B cell (primary cell): ENCODE data around the gene MAML2. TPM values are rescaled to one million over a fixed set of nuclear protein-coding genes. Genes with fewer than 3 reads are reported as not detected.

Source experiments
- ATAC-seq: fragments of 200-7000 bp; cut with Tn5 transposase; one replicate; pipeline ENCODE4 v1.10.0; 2021; ENCODE audit warnings: low read depth, mild to moderate bottlenecking, moderate number of reproducible peaks, moderate library complexity
- CTCF ChIA-PET: fragments of 350-600 bp; sonication (Branson Sonifier 250); formaldehyde crosslinking; loops from one replicate; lab custom pipeline; 2021; ENCODE audit warnings: antibody characterized with exemption, inconsistent platforms; lab: Charles Lee
- POLR2A ChIA-PET: fragments of 350-600 bp; sonication (Branson Sonifier 250); formaldehyde crosslinking; loops from one replicate; lab custom pipeline; 2021; ENCODE audit warnings: antibody characterized with exemption; lab: Charles Lee
- DNase-seq: peaks from one replicate; pipeline ENCODE4 v3.0.0; 2013
- H2AFZ ChIP-seq: 2 replicates; pipeline ENCODE4 v1.6.1; 2012; ENCODE audit warnings: mild to moderate bottlenecking, low read depth, low read length; ENCODE audit not compliant: insufficient read depth, poor library complexity, severe bottlenecking
- H3K27ac ChIP-seq, 2 donors: 1 replicate in 1 of 2; 2 replicates in 1 of 2; pipeline ENCODE4 v1.5.1; 2012 to 2013; ENCODE audit warnings: low read length in 2 of 2, mild to moderate bottlenecking in 2 of 2, moderate library complexity in 1 of 2
- H3K27me3 ChIP-seq, 4 experiments: fragments of 200-600 bp in 1 of 4; sonication (generic) in 1 of 4; replicated peaks in 1 of 4; 1 replicate in 2 of 4; 2 replicates in 2 of 4; pipeline versions ENCODE4 v1.6.1 to v1.7.0; 2013 to 2016; ENCODE audit warnings: low read length in 3 of 4, mild to moderate bottlenecking in 2 of 4, mixed read lengths in 1 of 4, moderate library complexity in 1 of 4; ENCODE audit not compliant: insufficient read depth in 4 of 4, control insufficient read depth in 3 of 4; ENCODE audit errors: control extremely low read depth in 1 of 4
- H3K36me3 ChIP-seq, 2 experiments: replicated peaks in 1 of 2; 1 replicate in 1 of 2; 2 replicates in 1 of 2; pipeline versions ENCODE4 v1.6.1 to v1.7.1; 2013; ENCODE audit warnings: low read length in 1 of 2; ENCODE audit not compliant: insufficient read depth in 2 of 2, control insufficient read depth in 1 of 2; ENCODE audit errors: control extremely low read depth in 1 of 2, extremely low read depth in 1 of 2
- H3K4me1 ChIP-seq, 2 donors: fragments of 200-600 bp in 1 of 2; sonication (generic) in 1 of 2; 1 replicate in 1 of 2; 2 replicates in 1 of 2; pipeline versions ENCODE4 v1.5.1 to v1.6.1; 2013 to 2017; ENCODE audit warnings: low read length in 2 of 2; ENCODE audit not compliant: control insufficient read depth in 2 of 2, insufficient read depth in 2 of 2
- H3K4me2 ChIP-seq: replicated peaks from 2 replicates; pipeline ENCODE3; 2012; ENCODE audit warnings: mild to moderate bottlenecking, low read depth, low read length; ENCODE audit not compliant: poor library complexity, severe bottlenecking
- H3K4me3 ChIP-seq, 5 experiments: fragments of 200-600 bp in 1 of 5; sonication (generic) in 1 of 5; 1 replicate in 3 of 5; 2 replicates in 2 of 5; pipeline versions ENCODE4 v1.5.1 to v1.7.0; 2011 to 2016; ENCODE audit warnings: low read length in 4 of 5, mild to moderate bottlenecking in 4 of 5, low read depth in 2 of 5, control low read depth in 1 of 5, moderate library complexity in 1 of 5; ENCODE audit not compliant: insufficient read depth in 1 of 5; ENCODE audit errors: control extremely low read depth in 1 of 5, extremely low read depth in 1 of 5
- H3K79me2 ChIP-seq: fragments of 200-600 bp; sonication (generic); one replicate; pipeline ENCODE4 v1.6.0; 2016; ENCODE audit warnings: low read length; ENCODE audit not compliant: control insufficient read depth, insufficient read depth
- H3K9ac ChIP-seq: fragments of 200-600 bp; sonication (generic); 2 replicates; pipeline ENCODE4 v1.6.1; 2017; ENCODE audit warnings: mild to moderate bottlenecking, low read length, moderate library complexity
- H3K9me3 ChIP-seq, 3 donors: one replicate each; pipeline versions ENCODE4 v1.6.1 to v1.7.1; 2013; ENCODE audit warnings: low read length in 2 of 3; ENCODE audit not compliant: control insufficient read depth in 2 of 3, insufficient read depth in 1 of 3; ENCODE audit errors: control extremely low read depth in 1 of 3
- H4K20me1 ChIP-seq: 2 replicates; pipeline ENCODE4 v1.6.0; 2012; ENCODE audit warnings: mild to moderate bottlenecking, low read length; ENCODE audit not compliant: insufficient read depth, control insufficient read depth, poor library complexity, severe bottlenecking
- H3K27ac Mint-ChIP-seq: one replicate; pipeline ENCODE4 v1.8.0; 2021; ENCODE audit warnings: mixed read lengths
- H3K27me3 Mint-ChIP-seq: one replicate; pipeline ENCODE4 v1.8.0; 2021; ENCODE audit warnings: mixed read lengths
- H3K4me1 Mint-ChIP-seq: one replicate; pipeline ENCODE4 v1.8.0; 2021; ENCODE audit warnings: mixed read lengths
- H3K4me3 Mint-ChIP-seq: one replicate; pipeline ENCODE4 v1.8.0; 2021; ENCODE audit warnings: mixed read lengths
- H3K9me3 Mint-ChIP-seq: one replicate; pipeline ENCODE4 v1.8.0; 2022; ENCODE audit warnings: mixed read lengths; ENCODE audit not compliant: insufficient read depth
- EZH2 ChIP-seq: IDR thresholded peaks from 2 replicates; pipeline ENCODE4 v1.6.1; 2012; ENCODE audit warnings: borderline replicate concordance, low read depth, mild to moderate bottlenecking, moderate library complexity, low read length; ENCODE audit not compliant: insufficient read depth, poor library complexity, severe bottlenecking
- WGBS: methylation state at CpG from one replicate; pipeline ENCODE4 v1.1.5; 2013; ENCODE audit warnings: missing lambda C conversion rate; ENCODE audit not compliant: insufficient coverage; 5-methylcytosine and 5-hydroxymethylcytosine counted together
- intact Hi-C: fragments of 100-400 bp; cut with micrococcal nuclease; formaldehyde crosslinking; loops from one replicate; pipeline ENCODE4 v1.10.0; 2022
- polyA plus RNA-seq: library from polyadenylated mRNA; depleted of rRNA; stranded (reverse); fragments of >200 nt; gene quantifications from 2 replicates; pipeline ENCODE4 v1.2.3, GENCODE V29; 2012
- total RNA-seq, 2 donors: library from RNA; stranded (reverse); fragments of 120-200 nt in 1 of 2; gene quantifications; 1 replicate in 1 of 2; 2 replicates in 1 of 2; pipeline versions ENCODE4 v1.2.3 to v1.2.4, GENCODE V29; 2013 to 2022
- TF ChIP-seq, protein P1 (sequence below): fragments of 200-600 bp; IDR thresholded peaks from one replicate; pipeline ENCODE4 v1.8.0; 2022; ENCODE audit warnings: antibody characterized with exemption, mild to moderate bottlenecking

Gene MAML2
- total and polyA plus RNA-seq, 2 donors (not counting 1 experiment from before 2014, with no cell fraction given): 10.7 to 26.4 TPM

- Histone ChIP-seq H4K20me1 (no peaks in the 10 kb centered on the region), H3K4me2 (no peak overlapping the region), H3K4me1 (peaks cover 7% of the 10 kb centered on the region in 2 donors), H3K4me3 (no peak overlapping the region), H2AFZ (no peak overlapping the region), H3K36me3 (peaks cover 12 to 24% of the 10 kb centered on the region in 2 experiments), H3K9me3 (no peaks in the 10 kb centered on the region), H3K27ac (no peak overlapping the region), H3K79me2 (peaks cover 37% of the 10 kb centered on the region), H3K9ac (no peak overlapping the region), H3K27me3 (no peaks in the 10 kb centered on the region)
- DNase-seq (no peak), ATAC-seq (no peak)
- Mint-ChIP-seq H3K27me3 (no peaks in the 10 kb centered on the region), H3K9me3 (no peaks in the 10 kb centered on the region), H3K4me3 (no peak overlapping the region), H3K4me1 (peaks cover 13% of the 10 kb centered on the region), H3K27ac (no peak overlapping the region)
- TF ChIP-seq EZH2: no peak
- TF ChIP-seq, protein P1, sequence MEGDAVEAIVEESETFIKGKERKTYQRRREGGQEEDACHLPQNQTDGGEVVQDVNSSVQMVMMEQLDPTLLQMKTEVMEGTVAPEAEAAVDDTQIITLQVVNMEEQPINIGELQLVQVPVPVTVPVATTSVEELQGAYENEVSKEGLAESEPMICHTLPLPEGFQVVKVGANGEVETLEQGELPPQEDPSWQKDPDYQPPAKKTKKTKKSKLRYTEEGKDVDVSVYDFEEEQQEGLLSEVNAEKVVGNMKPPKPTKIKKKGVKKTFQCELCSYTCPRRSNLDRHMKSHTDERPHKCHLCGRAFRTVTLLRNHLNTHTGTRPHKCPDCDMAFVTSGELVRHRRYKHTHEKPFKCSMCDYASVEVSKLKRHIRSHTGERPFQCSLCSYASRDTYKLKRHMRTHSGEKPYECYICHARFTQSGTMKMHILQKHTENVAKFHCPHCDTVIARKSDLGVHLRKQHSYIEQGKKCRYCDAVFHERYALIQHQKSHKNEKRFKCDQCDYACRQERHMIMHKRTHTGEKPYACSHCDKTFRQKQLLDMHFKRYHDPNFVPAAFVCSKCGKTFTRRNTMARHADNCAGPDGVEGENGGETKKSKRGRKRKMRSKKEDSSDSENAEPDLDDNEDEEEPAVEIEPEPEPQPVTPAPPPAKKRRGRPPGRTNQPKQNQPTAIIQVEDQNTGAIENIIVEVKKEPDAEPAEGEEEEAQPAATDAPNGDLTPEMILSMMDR: no peak
- ChIA-PET CTCF (interaction anchor here (0.8 to 0.9 kb wide), 2 partner anchors 10 to 13 kb away, joined by 3 read pairs; no protein-coding TSS in a partner anchor), POLR2A (no interaction called here)
- no CpG with 5 or more reads among the region's 3 CpGs for WGBS
- intact Hi-C loops: no loop called here
These were observed 41.2 kb upstream of the MAML2 start for GRCh38 chr11:96384156-96384555.

- Histone ChIP-seq H3K27me3 (no peaks in the 10 kb centered on the region), H3K4me1 (no peaks in the 10 kb centered on the region), H3K4me3 (no peak overlapping the region), H2AFZ (no peak overlapping the region), H3K4me2 (no peak overlapping the region), H3K79me2 (peaks cover 5% of the 10 kb centered on the region), H4K20me1 (no peaks in the 10 kb centered on the region), H3K36me3 (peaks cover 10 to 19% of the 10 kb centered on the region in 2 experiments), H3K27ac (no peak overlapping the region), H3K9me3 (no peaks in the 10 kb centered on the region), H3K9ac (no peak overlapping the region)
- ChIA-PET CTCF (no interaction called here), POLR2A (no interaction called here)
- no peak overlapping the region for H3K27ac Mint-ChIP-seq
- no peaks in the 10 kb centered on the region for H3K9me3 Mint-ChIP-seq
- no peaks in the 10 kb centered on the region for H3K4me1 Mint-ChIP-seq
- no peaks in the 10 kb centered on the region for H3K27me3 Mint-ChIP-seq
- DNase-seq (no peak), ATAC-seq (no peak)
- H3K4me3 Mint-ChIP-seq: no peak overlapping the region
- TF ChIP-seq, protein P1: no peak
- TF ChIP-seq EZH2: no peak
- WGBS: no CpG with 5 or more reads among the region's 1 CpG
- intact Hi-C loops: no loop called here
These were observed 33.8 kb upstream of the MAML2 start for GRCh38 chr11:96376796-96377195.
